Heart left ventricle (tissue), 13 donors: ENCODE data around the gene HMX1.

Experiments used
- CTCF ChIP-seq, 12 donors: fragments of 200-600 bp; sonication (generic) in 4 of 12; IDR thresholded peaks; one replicate each; pipeline versions ENCODE4 v1.5.0 to v1.8.0; 2018 to 2022; ENCODE audit warnings: antibody characterized with exemption in 12 of 12, mild to moderate bottlenecking in 5 of 12
- POLR2A ChIP-seq, 2 donors: fragments of 450-650 bp; IDR thresholded peaks; one replicate each; pipeline ENCODE4 v1.6.1; 2017; ENCODE audit warnings: antibody characterized with exemption in 2 of 2, mild to moderate bottlenecking in 2 of 2, moderate library complexity in 2 of 2
- donor health status: ischemic (EF 13 %, LVEDD 7.1; RV severe dilation, severe dysfunction).
- donor health status: DM: no; HTN: yes; CAD: no.
- donor health status: DM: no; HTN: no; CAD: no.
- donor health status: ischemic (EF 25% LVEDD 6.9; RV normal size, moderate dysfunction).
- donor health status: ischemic (EF 25% LVEDD 5.7; RV mildly dilated, moderate dysfunction).
- donor health status: ischemic (EF 35%, LVEDD 5.7; RV mildly dilated, moderate dysfunction).
- donor health status: nonischemic (EF 11% LVEDD 7.7; RV severe dilation, severe dysfunction).
- donor health status: DM: yes; HTN: yes; CAD: no.
- donor health status: PGD.
- donor health status: ischemic (EF 29% LVEDD 5.4; RV normal size, mild dysfunction).
- donor health status: nonischemic (EF 23%, LVEDD 6.1; RV moderate dilation, normal function).

- no peak for TF ChIP-seq CTCF (IDR thresholded peaks at IDR 0.05)
- no peak for TF ChIP-seq POLR2A (IDR thresholded peaks at IDR 0.05)
These were observed 10.6 kb downstream of the HMX1 start for GRCh38 chr4:8860892-8861575.
